Measurements from ENCODE around the gene JARID2.
A peak's percentile ranks its signal among the peaks of the same experiment; 100 is the strongest.

JARID2 gene

DNA sequence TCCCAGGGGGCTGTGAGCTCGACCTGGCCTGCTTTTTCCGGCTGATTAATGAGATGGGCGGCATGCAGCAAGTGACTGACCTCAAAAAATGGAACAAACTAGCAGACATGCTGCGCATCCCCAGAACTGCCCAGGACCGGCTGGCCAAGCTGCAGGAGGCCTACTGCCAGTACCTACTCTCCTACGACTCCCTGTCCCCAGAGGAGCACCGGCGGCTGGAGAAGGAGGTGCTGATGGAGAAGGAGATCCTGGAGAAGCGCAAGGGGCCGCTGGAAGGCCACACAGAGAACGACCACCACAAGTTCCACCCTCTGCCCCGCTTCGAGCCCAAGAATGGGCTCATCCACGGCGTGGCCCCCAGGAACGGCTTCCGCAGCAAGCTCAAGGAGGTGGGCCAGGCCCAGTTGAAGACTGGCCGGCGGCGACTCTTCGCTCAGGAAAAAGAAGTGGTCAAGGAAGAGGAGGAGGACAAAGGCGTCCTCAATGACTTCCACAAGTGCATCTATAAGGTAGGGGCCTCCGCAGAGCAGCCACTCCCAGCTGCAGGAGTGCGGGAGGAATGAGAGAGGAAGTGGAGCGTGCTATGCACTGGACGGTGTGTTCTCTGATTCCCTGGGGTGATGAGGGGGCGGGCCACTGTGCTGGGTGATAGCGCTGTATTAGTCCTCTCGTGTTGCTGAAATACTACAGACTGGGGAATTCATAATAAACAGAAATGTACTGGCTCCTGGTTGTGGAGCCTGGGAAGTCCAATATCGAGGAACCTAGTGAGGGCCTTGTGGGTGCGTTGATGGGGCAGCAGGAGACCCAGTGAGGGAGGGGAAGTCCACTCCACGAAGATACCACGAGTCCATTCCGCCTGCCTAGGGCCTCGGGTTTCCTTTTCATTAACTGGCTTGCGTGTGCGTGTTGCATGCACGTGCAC is 255.3 kb downstream of the JARID2 start:
- no peak for DNase-seq

DNA sequence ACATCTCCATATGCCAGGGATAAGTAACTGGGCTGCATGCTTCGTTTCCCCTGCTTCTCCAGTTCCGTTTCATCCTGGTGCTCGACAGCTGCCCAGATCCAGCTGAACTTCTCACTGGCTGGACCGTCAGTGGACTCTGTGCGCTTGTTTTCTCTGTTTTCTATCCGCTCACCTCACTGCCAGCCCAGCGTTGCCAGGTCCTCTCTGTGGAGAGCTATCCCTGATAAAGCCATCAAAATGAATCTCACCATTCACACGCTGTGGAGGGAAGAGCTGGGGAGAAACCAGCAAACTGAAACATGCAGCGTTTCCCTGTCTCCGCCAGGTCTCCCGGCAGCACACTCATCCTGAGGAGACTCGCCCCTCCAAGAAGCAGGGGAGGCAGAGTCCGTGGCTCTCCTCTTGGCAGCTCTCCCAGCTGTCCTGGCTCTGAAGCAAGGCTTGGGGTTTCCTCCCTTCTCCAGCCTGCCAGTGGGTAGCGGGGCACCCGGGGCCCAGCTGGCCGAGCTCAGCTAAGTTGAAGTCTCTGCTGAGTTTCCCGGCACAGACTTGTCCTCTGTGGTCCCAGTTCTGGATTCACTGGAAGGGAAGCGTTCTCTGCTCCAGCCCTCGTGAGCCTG is 256.1 kb downstream of the JARID2 start:
- peak; percentile 87 for DNase-seq

DNA sequence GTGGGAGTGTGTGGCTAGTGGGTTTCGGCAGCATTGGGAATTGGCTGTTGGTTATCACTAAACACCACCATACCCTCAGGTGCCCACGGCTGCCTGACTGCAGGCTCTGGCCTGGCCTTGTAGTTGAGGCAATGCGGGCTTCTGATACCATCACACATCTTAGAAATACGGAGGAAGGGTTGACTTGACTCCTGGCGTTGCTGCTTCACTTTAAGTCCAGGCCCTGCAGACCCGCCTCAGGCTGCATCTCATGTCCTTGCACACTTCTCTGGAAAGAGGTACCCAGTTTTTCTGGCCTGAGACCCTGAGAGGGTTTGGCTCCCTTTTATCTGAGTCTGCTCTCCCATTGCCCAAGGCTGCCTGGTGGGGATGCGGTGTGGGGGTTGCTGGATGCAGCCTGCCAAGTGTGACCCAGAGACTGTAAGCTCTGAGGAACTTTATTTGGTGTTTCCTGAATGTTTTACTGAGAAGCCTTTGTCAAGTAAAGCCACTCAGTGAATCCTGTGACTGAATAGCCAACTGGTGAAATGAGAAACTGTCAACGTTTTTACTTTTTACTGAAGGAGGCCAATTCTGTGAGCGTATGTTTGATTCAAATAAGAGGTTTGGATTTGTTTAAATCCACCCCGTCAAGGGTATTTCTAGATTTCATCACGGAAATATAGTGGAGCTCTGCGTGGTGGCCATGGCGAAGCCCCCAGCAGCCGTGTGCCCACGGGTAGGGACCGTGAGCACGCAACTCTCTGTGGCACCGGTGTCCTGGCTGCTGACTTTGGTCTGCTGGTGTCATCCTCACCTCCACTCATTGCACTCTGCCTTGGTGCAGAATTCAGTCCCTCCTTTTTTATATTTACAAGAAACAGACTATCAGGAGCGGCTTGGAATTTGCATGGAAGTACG is 256.8 kb downstream of the JARID2 start:
- no peak for DNase-seq

- DNase-seq, result no peak
These were observed 257.4 kb downstream of the JARID2 start for GRCh38 chr6:15503346-15503680.

GRCh38 chr6:15504040-15504495 is 258.2 kb downstream of the JARID2 start:
- DNase-seq, result peak; percentile 60

GRCh38 chr6:15504581-15505350 is 258.9 kb downstream of the JARID2 start:
- DNase-seq, result peak; percentile 91

DNA sequence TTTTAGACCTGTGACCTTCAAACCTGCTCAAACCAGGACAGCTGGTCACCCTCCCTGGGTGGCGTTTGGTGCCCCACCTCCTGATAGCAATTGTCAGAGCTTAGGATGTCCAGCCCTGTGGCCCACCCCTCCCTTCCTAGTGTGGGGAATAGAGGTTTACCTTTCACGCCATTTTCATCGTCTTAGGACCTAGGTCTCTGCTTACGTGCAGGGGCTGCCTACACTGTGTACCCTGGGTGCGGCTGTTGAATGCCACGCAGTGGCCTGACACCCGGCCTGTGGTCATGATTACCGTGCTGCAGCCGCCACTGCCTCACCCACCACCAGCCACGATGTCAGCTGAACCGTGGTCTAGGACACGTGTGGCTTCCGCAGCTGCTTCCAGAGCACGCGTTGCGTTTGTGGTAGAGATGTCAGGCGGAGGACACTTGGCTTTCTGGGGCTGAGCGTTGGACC is 259.6 kb downstream of the JARID2 start:
- peak; percentile 62 for DNase-seq

DNA sequence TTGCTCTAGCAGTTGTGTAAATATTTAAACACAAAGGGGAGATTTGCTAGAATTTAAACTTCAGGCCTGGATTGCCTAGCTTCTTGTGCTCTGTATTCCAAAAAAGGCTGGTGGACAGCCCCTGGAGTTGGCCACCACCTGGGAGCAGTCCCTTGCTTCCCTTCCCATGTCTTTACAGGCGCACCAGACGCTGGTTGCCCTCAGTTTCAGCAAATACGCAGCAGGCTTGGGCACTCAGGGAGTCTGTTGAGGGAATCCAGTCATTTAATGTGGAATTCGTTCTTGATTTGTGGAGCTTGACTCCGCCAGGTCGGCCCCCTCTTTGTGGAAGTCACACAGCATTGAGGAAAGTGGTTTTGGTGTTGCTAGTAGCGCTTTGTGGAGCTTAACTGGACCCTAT is 260.2 kb downstream of the JARID2 start:
- DNase-seq, result no peak

DNA sequence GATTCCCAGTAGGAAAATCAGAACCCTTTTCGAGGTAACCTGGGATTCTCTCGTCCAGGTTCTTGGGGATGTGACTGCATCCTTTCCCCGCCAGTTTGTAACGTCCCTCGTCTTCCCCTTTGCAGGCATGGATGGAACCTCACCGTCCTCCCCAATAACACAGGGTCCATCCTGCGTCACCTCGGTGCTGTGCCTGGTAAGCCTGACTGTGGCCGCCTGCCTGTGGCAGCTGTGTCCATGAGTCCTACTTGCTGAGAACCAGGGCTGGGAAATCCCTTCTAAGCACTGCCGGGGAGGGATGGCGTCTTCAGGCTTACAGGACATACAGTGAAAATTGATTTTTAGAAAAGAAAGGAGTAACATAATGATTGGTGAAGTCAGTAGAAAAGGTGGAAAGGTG is 261.4 kb downstream of the JARID2 start:
- DNase-seq, result no peak

GRCh38 chr6:15507746-15508145 is 261.9 kb downstream of the JARID2 start:
- no peak for DNase-seq

- no peak for DNase-seq
These were observed 262.6 kb downstream of the JARID2 start for GRCh38 chr6:15508441-15508871.

DNA sequence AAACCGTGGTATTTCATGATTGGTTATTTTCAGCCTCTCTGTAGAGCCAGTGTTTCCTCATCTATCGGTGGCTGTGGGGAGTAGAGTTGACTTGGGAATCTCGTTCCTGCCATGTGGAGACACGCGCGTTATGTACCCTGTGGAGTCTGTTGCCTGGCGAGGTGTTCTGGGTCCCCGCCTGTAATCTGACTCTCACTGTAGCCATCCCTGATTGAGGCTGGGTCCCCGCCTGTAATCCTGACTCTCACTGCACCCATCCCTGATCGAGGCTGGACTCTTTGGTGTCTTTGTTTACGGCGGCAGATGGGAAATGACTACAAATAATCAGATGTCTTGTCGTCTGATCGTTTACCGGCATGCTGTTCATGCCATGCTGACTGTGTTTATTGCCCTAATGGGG is 263.1 kb downstream of the JARID2 start:
- no peak for DNase-seq

DNA sequence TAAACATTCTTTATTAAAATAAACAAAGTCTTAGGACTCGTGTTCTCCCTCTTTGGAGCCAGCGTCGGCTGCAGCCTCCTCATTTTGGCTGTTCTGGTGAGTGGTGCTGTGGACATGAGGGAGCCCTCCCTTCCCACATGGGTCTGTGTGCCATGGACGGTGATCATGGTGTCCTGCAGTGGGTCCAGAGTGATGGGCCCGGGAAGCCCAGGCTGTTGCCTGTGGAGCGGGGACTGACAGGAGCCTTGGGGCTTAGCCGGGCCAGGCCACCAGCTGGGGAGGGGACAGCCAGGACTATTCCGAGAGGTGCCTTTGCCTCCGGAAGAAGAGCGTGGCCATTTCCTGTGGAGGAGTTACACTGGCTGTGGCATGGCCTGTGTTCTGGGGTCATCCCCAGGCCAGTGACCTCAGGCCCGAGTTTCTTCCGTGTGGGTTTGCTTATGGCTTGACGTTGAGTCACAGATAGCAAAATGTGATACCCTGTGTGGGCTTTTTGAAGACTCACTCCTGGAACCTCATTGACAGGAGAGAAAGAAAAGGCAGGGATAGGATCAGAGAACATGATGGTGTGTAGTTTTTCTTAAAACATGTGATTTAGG is 263.6 kb downstream of the JARID2 start:
- no peak for DNase-seq

DNA sequence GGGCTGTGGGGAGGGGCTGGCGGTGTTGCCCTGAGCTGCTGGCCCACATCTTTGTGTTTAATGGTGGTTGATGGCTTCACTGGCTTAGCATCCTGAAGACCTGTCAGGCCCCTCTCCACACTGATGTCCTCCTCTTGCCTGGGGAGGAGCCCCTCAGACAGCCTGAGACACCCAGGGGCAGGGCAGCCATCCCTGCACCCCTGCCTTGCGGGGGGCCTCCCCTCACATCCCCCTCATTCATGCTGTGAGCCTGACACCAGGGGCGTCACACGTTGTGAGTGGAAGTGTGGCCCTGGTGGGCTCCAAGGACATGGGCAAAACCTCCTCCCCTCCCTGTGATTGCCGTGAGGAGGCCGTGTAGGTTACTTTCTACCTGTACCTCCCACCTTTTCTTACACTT is 264.3 kb downstream of the JARID2 start:
- no peak for DNase-seq

DNA sequence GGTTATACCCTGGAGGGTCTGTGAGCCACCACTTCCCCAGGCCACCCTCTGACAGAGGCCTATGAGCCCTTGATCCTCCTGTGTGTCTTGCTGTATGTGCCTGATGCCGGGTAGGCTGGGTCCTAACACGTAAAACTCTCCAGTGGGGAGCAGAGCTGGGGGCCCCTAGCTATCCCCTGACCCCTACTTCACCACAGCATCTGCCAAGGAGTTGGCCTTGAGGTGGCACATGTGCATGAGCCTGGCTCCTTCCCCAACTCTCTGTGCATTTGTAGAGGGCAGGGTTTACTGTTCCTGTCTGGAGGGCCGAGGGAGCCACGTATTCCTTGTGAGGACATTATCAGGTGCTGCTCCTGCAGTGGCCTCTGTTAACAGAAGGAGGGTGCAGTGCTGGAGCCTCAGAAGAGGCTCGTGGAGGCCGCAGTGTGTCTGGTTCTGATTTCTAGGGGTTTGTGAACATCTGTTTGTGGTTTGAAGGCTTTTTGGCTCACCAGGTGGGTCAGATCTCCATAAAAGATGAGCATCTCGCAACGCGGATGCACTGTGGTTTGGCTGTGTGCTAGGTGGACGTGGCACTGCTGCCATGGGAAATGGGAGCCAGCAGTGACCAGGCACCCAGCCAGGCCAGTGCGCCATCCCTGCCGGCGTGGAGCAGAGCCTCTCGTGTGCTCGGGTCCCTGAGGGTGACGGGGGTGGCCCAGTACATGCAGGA is 264.8 kb downstream of the JARID2 start:
- no peak for DNase-seq

- no peak for DNase-seq
These were observed 265.6 kb downstream of the JARID2 start for GRCh38 chr6:15511248-15512125.

GRCh38 chr6:15512126-15512525 is 266.3 kb downstream of the JARID2 start:
- DNase-seq, result no peak

DNA sequence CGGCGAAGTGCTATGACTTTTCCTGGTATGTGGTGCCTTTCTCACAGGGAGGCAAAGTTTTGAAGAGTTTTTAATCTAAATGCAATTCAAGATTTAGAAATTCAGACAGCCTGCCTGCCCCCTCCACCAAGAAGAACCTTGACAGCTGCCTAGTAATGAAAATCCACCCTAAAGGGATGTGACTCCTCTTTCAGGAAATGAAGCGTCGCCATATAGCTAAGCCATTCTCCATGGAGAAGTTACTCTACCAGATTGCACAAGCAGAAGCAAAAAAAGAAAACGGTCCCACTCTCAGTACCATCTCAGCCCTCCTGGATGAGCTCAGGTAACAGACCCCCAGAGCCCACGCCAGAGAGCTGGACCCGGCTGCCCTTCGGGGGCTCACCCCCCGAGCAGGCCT is 266.9 kb downstream of the JARID2 start:
- no peak for DNase-seq

DNA sequence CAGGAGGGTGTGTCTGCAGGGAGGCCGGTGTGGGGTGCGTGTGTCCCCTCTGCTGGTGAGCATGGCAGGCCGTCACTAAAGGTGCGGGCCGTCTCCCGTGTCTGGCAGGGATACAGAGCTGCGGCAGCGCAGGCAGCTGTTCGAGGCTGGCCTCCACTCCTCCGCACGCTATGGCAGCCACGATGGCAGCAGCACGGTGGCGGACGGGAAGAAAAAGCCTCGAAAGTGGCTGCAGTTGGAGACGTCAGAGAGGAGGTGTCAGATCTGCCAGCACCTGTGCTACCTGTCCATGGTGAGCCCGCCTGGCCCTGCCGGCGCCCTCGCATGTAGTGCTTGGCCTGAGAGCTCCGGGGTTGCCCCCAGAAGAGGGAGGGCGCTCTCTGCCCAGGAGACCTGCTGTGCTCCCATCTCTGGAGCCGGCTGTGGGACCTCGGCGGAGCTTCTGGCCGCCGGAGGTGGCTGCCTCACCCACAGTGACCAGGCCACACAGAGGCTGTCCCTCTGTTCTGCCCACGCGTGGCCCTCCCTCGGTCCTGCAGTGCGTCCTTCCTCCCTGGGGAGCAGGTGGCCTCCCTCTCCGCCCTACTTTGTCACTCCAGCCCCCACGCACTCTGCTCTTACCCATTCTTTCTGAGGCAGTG is 267.4 kb downstream of the JARID2 start:
- DNase-seq, result no peak
